ENCODE results near the gene VDAC1. TPM values are rescaled to one million over a fixed set of nuclear protein-coding genes. Genes with fewer than 3 reads are reported as not detected.

VDAC1 gene
- total and polyA plus RNA-seq, 10 of the 15 experiments (the other 5 are each of a cell fraction or from before 2014, with no cell fraction given), result 245 to 488 (median 349) TPM

DNA sequence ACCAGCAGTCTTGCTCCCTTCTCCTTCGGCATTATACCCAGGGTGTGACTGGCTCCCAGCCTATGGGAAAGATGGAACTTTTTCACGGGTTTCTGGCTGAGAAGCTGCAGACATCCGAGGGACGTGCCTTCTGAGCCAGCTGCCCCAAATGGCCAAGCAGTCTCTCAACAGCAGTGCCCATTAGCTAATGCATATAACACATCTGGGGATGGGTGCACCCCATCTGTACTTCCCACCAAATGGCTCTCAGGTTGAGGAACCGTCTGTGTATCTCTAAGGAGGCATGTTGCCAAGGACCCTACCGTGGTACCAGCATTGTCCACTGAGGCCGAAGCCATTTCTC, 61.3 kb downstream of the VDAC1 start:
- ChIA-PET SMC1A (ENCODE audit: uncharacterized antibody, unreplicated experiment) (interaction anchor here (0.8 to 1.5 kb wide), 6 partner anchors 36 to 389 kb away, joined by 3 to 7 read pairs (median 4); no protein-coding TSS in a partner anchor), CTCF (interaction anchor here (0.8 to 6.3 kb wide), 14 partner anchors 14 to 519 kb away, joined by 3 to 51 read pairs (median 6); no protein-coding TSS in a partner anchor), RAD21 (ENCODE audit: unreplicated experiment) (interaction anchor here (0.8 to 2.3 kb wide), 6 partner anchors 8 to 520 kb away, joined by 3 to 14 read pairs (median 3); no protein-coding TSS in a partner anchor), POLR2A (interaction anchor here (0.5 kb wide), 1 partner anchor 36 kb away, joined by 3 read pairs; no protein-coding TSS in a partner anchor)
- in situ Hi-C loops (cut with MboI) (loop anchor here (5.0 to 10.0 kb wide), 2 partner anchors 389 to 521 kb away; no protein-coding TSS in a partner anchor), intact Hi-C loops (cut with micrococcal nuclease; ENCODE audit: unreplicated experiment) (loop anchor here (5.0 kb wide), 1 partner anchor 191 kb away; no protein-coding TSS in a partner anchor)
- H3K9me3 ChIP-seq (replicated peaks; ENCODE audit: control insufficient read depth, insufficient read depth, low read length), result no peaks in the 10 kb centered on the region; the same call in 2 of the 3 replicates
- ATAC-seq (no peak), DNase-seq (ENCODE audit: low read depth, low spot score) (no peak), FAIRE-seq (no peak)
- TF ChIP-seq MTA3 (IDR thresholded peaks at IDR 0.05; ENCODE audit: borderline replicate concordance, low read length) (no peak), PAX8 (IDR thresholded peaks at IDR 0.05) (no peak), RBBP5 (conservative IDR thresholded peaks at IDR 0.05) (no peak), RFX5 (IDR thresholded peaks at IDR 0.05; ENCODE audit: low read depth, low read length) (no peak)
- TF ChIP-seq, protein P1, sequence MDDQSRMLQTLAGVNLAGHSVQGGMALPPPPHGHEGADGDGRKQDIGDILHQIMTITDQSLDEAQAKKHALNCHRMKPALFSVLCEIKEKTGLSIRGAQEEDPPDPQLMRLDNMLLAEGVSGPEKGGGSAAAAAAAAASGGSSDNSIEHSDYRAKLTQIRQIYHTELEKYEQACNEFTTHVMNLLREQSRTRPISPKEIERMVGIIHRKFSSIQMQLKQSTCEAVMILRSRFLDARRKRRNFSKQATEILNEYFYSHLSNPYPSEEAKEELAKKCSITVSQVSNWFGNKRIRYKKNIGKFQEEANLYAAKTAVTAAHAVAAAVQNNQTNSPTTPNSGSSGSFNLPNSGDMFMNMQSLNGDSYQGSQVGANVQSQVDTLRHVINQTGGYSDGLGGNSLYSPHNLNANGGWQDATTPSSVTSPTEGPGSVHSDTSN (IDR thresholded peaks at IDR 0.05; ENCODE audit: insufficient replicate concordance, low read depth, low read length), result no peak
- H3K4me1 ChIP-seq (ENCODE audit: control insufficient read depth, insufficient read depth, low read length), result peaks cover 13% of the 10 kb centered on the region
- no peak overlapping the region for H3K9ac ChIP-seq (ENCODE audit: control insufficient read depth, insufficient read depth, low read length)
- H3K4me2 ChIP-seq (ENCODE audit: control insufficient read depth, insufficient read depth), result no peak overlapping the region
- no peaks in the 10 kb centered on the region for H3K36me3 ChIP-seq (ENCODE audit: control insufficient read depth in 2 of 2, insufficient read depth in 2 of 2, low read length in 1 of 2)
- H3K79me2 ChIP-seq (ENCODE audit: control insufficient read depth, insufficient read depth, low read length), result no peaks in the 10 kb centered on the region
- H2AFZ ChIP-seq (ENCODE audit: control insufficient read depth, low read depth, low read length), result no peak overlapping the region
- H4K20me1 ChIP-seq (ENCODE audit: control insufficient read depth, insufficient read depth), result no peaks in the 10 kb centered on the region
- no TSS peak for BruUV-seq (replicated peaks)
- no peaks in the 10 kb centered on the region for H3K27me3 ChIP-seq (replicated peaks in 1 of 2; ENCODE audit: control insufficient read depth in 2 of 2, insufficient read depth in 2 of 2, low read length in 1 of 2)
- no peak overlapping the region for H3K27ac ChIP-seq (ENCODE audit: control insufficient read depth, insufficient read depth)
- WGBS (ENCODE audit: insufficient coverage, insufficient replicate concordance, low lambda C conversion rate, missing lambda C conversion rate), result 71% methylated on average over 7 of the region's 7 CpGs
- no peak overlapping the region for H3K4me3 ChIP-seq
